ENCODE measurements around the gene WASF3.
"Not testable (repeated sequence)": the region's sequence is repeated elsewhere in the genome, so short reads cannot be mapped to it uniquely, and the experiment has no call there.

The WASF3 gene

GRCh38 chr13:26709461-26709860 is 152.0 kb downstream of the WASF3 start:
- no peak for DNase-seq (ENCODE audit: low read depth in 2 of 3, low spot score in 2 of 3)

- no peak for DNase-seq (ENCODE audit: low read depth in 2 of 3, low spot score in 2 of 3)
Observed at GRCh38 chr13:26710166-26710565, 152.7 kb downstream of the WASF3 start.

- no peak for DNase-seq (ENCODE audit: low read depth in 2 of 3, low spot score in 2 of 3)
Observed at GRCh38 chr13:26711211-26711610, 153.7 kb downstream of the WASF3 start.

GRCh38 chr13:26713341-26713740 is 155.9 kb downstream of the WASF3 start:
- no peak for DNase-seq (ENCODE audit: low read depth in 2 of 3, low spot score in 2 of 3)

GRCh38 chr13:26716984-26717383 is 159.5 kb downstream of the WASF3 start:
- DNase-seq (ENCODE audit: low read depth in 2 of 3, low spot score in 2 of 3): no peak

- DNase-seq (ENCODE audit: low read depth in 2 of 3, low spot score in 2 of 3): no peak
Observed at GRCh38 chr13:26718146-26718545, 160.7 kb downstream of the WASF3 start.

- no peak for DNase-seq (ENCODE audit: low read depth in 2 of 3, low spot score in 2 of 3)
Observed at GRCh38 chr13:26718872-26719271, 161.4 kb downstream of the WASF3 start.

GRCh38 chr13:26719356-26719945 is 162.0 kb downstream of the WASF3 start:
- no peak for DNase-seq (ENCODE audit: low read depth in 2 of 3, low spot score in 2 of 3)

GRCh38 chr13:26721251-26722121 is 164.0 kb downstream of the WASF3 start:
- peak; percentile 14 to 17 (median 14) for DNase-seq (ENCODE audit: low read depth in 2 of 3, low spot score in 2 of 3)

GRCh38 chr13:26722321-26722720 is 164.8 kb downstream of the WASF3 start:
- no peak for DNase-seq (ENCODE audit: low read depth in 2 of 3, low spot score in 2 of 3)

- DNase-seq (ENCODE audit: low read depth in 2 of 3, low spot score in 2 of 3): not testable (repeated sequence)
Observed at GRCh38 chr13:26723620-26724019, 166.1 kb downstream of the WASF3 start.

- DNase-seq (ENCODE audit: low read depth in 2 of 3, low spot score in 2 of 3): no peak
Observed at GRCh38 chr13:26726684-26727083, 169.2 kb downstream of the WASF3 start.

- DNase-seq (ENCODE audit: low read depth in 2 of 3, low spot score in 2 of 3): no peak
Observed at GRCh38 chr13:26727122-26727521, 169.6 kb downstream of the WASF3 start.

- DNase-seq (ENCODE audit: low read depth in 2 of 3, low spot score in 2 of 3): no peak
Observed at GRCh38 chr13:26727633-26728032, 170.2 kb downstream of the WASF3 start.

GRCh38 chr13:26735677-26736076 is 178.2 kb downstream of the WASF3 start:
- no peak for DNase-seq (ENCODE audit: low read depth in 2 of 3, low spot score in 2 of 3)
